Aorta (tissue), 5 donors: ENCODE data around the gene CD3D. TPM values are rescaled to one million over a fixed set of nuclear protein-coding genes. Genes with fewer than 3 reads are reported as not detected.

Source experiments
- ATAC-seq: fragments of 200-7000 bp; cut with Tn5 transposase; one replicate; pipeline ENCODE4 v1.9.1; 2022; ENCODE audit warnings: moderate library complexity; ENCODE audit not compliant: low FRiP score
- DNase-seq, 2 donors: peaks; one replicate each; pipeline ENCODE4 v3.0.0-alpha.2; 2020
- H3K27ac ChIP-seq, 2 donors: one replicate each; pipeline ENCODE4 v1.5.1; 2013; ENCODE audit warnings: low read length in 2 of 2, mild to moderate bottlenecking in 2 of 2, moderate library complexity in 2 of 2, control low read depth in 1 of 2, inconsistent platforms in 1 of 2, low read depth in 1 of 2
- H3K27me3 ChIP-seq, 2 donors: one replicate each; pipeline ENCODE4 v1.6.1; 2013; ENCODE audit warnings: control low read depth in 1 of 2, low read length in 1 of 2, mild to moderate bottlenecking in 1 of 2, moderate library complexity in 1 of 2; ENCODE audit not compliant: insufficient read depth in 2 of 2, control insufficient read depth in 1 of 2
- H3K36me3 ChIP-seq, 2 donors: one replicate each; pipeline ENCODE4 v1.6.1; 2013; ENCODE audit warnings: control low read depth in 1 of 2, low read length in 1 of 2, mild to moderate bottlenecking in 1 of 2; ENCODE audit not compliant: insufficient read depth in 2 of 2, control insufficient read depth in 1 of 2
- H3K4me1 ChIP-seq, 2 donors: one replicate each; pipeline ENCODE4 v1.6.1; 2013; ENCODE audit warnings: low read length in 2 of 2, control low read depth in 1 of 2, mild to moderate bottlenecking in 1 of 2, moderate library complexity in 1 of 2; ENCODE audit not compliant: insufficient read depth in 2 of 2, control insufficient read depth in 1 of 2
- H3K4me3 ChIP-seq, 2 donors: one replicate each; pipeline ENCODE4 v1.5.1; 2013; ENCODE audit warnings: low read length in 2 of 2, control low read depth in 1 of 2, mild to moderate bottlenecking in 1 of 2
- H3K9me3 ChIP-seq: one replicate; pipeline ENCODE4 v1.6.1; 2013; ENCODE audit warnings: mild to moderate bottlenecking, low read length; ENCODE audit not compliant: control insufficient read depth
- WGBS, 2 donors: extraction: QIAGEN DNeasy Blood & Tissue Kit; methylation state at CpG; one replicate each; pipeline ENCODE4 v1.1.7; 2013; 5-methylcytosine and 5-hydroxymethylcytosine counted together
- intact Hi-C, 2 donors: fragments of 100-400 bp; cut with DNase I; formaldehyde crosslinking; loops; one replicate each; pipeline versions ENCODE4 v1.14.2 to v1.15.0; 2022
- long read RNA-seq, 2 donors: library from polyadenylated mRNA; unstranded; transcript quantifications; one replicate each; pipeline ENCODE4 v2.0.0, GENCODE V29; 2020 to 2021
- polyA plus RNA-seq, 2 donors: library from polyadenylated mRNA; stranded (reverse); fragments of 200-250 nt; gene quantifications; one replicate each; pipeline ENCODE4 v1.2.3, GENCODE V29; 2013
- total RNA-seq, 2 donors: library from RNA; stranded (reverse); fragmentation: NEBNext Ultra II Directional; extraction: Animal tissue kit (Norgen Biotek cat#: 25700); gene quantifications; one replicate each; pipeline ENCODE4 v1.2.1, GENCODE V29; 2021
- donor health status: healthy with polysubstance abuse.
- donor health status: Bipolar disorder and iron deficiency.
- donor health status: DM: no; HTN: no; CAD: no.
- donor health status: DM: no; HTN: no; CAD: no.
- donor health status: DM: yes; HTN: yes; CAD: no.

Gene CD3D
- total RNA-seq (1 to 10 TPM; 3.0 to 3.9 TPM), polyA plus RNA-seq (1 to 10 TPM in 1 of 2 donors, under 1 TPM in 1; 0.36 to 3.3 TPM)
- long read RNA-seq, donor 1: 0 reads
- long read RNA-seq, donor 2, partial matches to known transcripts: 0 of 2 reads
- long read RNA-seq, donor 2, other reads (novel, unspliced or antisense): 1 of 2 reads

DNA sequence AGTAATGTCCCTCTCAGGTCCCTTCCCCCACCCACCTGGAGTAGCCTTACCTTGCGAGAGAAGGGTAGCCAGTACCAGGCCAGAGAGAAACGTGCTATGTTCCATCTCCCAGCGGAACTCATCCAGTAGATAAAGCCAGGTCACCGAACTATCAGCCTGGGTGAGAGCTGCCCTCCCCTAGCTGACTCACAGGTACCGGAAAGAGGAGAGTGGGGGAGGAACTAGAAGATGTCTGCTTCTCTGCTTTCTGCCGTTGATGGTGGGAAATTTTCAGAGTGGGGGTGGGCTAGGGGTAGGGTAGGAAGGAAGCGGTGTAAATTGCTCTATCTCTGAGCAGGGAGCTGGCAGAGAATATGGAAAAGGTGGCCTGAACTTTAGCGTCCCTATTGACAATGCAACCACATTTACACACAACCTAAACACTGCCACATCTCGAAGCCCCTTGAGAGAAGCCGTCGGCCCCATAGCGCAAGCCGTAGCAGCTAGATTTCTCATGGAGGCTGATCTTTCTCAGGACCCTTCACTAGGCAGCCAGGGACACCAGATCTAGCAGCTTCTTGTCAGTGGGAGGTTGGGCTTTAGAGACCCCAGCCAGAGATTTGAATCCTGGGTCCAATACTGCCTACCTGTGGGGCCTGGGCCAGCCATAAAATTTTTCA lies at the start of gene CD3D:
Gene CD3D, minus strand, starts transcription at position 203 of the 659 bp plus-strand sequence. Its CDS starts 98 bp downstream, at position 105.
- intact Hi-C loops: no loop called here
- Histone ChIP-seq H3K4me1 (no peaks in the 10 kb centered on the region), H3K9me3 (no peaks in the 10 kb centered on the region), H3K27ac (no peak within 1 kb of the TSS), H3K4me3 (no peak within 1 kb of the TSS), H3K27me3 (no peaks in the 10 kb centered on the region), H3K36me3 (no peaks in the 10 kb centered on the region)
- ATAC-seq: no peak
- no peak for DNase-seq
- WGBS, 2 donors: 78 to 79% methylated on average over 13 of the region's 13 CpGs

GRCh38 chr11:118383657-118384056 lies 41.2 kb upstream of the CD3D start:
- Histone ChIP-seq H3K27me3 (no peaks in the 10 kb centered on the region), H3K9me3 (no peaks in the 10 kb centered on the region), H3K36me3 (peaks cover 15 to 25% of the 10 kb centered on the region in 2 donors), H3K4me3 (no peak overlapping the region), H3K4me1 (no peaks in the 10 kb centered on the region), H3K27ac (no peak overlapping the region)
- 94 to 97% methylated on average over 3 of the region's 3 CpGs for whole genome bisulfite sequencing, 2 donors
- DNase-seq (no peak), ATAC-seq (no peak)
- intact Hi-C loops: no loop called here

DNA sequence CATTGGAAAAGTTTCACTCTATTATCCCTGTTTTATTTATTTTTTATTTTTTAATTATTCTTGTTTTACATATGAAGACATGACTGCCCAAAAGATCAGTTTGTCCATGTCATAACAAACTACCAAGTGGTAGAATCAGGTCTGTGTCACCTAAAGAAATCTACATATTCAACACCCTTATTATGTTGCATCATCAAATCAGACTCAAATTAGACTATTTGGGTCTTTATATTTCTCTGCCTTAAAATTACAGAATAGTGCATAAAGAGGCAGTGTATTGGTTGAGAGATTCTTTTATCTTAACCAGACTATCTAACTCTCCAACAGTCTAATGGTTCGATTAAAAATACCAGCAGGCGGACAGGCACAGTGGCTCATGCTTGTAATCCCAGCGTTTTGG lies 40.4 kb upstream of the CD3D start:
- Histone ChIP-seq H3K9me3 (no peaks in the 10 kb centered on the region), H3K4me3 (no peak overlapping the region), H3K4me1 (no peaks in the 10 kb centered on the region), H3K36me3 (peaks cover 15 to 25% of the 10 kb centered on the region in 2 donors), H3K27ac (no peak overlapping the region), H3K27me3 (no peaks in the 10 kb centered on the region)
- intact Hi-C loops: no loop called here
- DNase-seq: no peak
- no peak for ATAC-seq
- 91 to 92% methylated on average over 3 of the region's 3 CpGs for WGBS, 2 donors

GRCh38 chr11:118380571-118380970 lies 38.1 kb upstream of the CD3D start:
- Histone ChIP-seq H3K36me3 (peaks cover 12 to 18% of the 10 kb centered on the region in 2 donors), H3K4me3 (no peak overlapping the region), H3K27me3 (no peaks in the 10 kb centered on the region), H3K9me3 (no peaks in the 10 kb centered on the region), H3K27ac (no peak overlapping the region), H3K4me1 (no peaks in the 10 kb centered on the region)
- intact Hi-C loops: no loop called here
- no peak for DNase-seq
- ATAC-seq: no peak

DNA sequence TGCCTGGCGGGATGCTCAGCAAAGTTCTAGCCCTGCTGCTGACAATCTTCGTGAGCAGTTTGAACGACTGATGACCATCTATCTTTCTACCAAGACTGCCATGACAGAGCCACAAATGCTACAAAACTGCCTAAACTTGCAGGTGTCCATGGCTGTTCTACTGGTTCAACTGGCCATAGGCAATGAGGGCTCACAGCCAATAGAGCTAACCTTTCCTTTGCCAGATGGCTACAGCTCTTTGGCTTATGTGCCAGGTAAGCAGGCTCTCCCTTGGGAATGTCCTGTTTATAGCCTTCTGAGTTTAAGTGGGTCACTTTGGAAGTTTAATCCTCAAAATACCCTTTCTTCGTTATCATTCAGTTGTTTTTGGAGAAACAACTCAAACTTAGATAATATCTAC lies 37.0 kb upstream of the CD3D start:
- intact Hi-C loops: no loop called here
- Histone ChIP-seq H3K27ac (no peak overlapping the region), H3K36me3 (peaks cover 12 to 17% of the 10 kb centered on the region in 2 donors), H3K4me3 (no peak overlapping the region), H3K27me3 (no peaks in the 10 kb centered on the region), H3K9me3 (no peaks in the 10 kb centered on the region), H3K4me1 (no peaks in the 10 kb centered on the region)
- WGBS, 2 donors: 83 to 89% methylated on average over 4 of the region's 4 CpGs
- no peak for ATAC-seq
- no peak for DNase-seq

GRCh38 chr11:118375978-118376377 lies 33.5 kb upstream of the CD3D start:
- no peak overlapping the region for H3K27ac ChIP-seq
- no peak for ATAC-seq
- intact Hi-C loops: no loop called here
- no peaks in the 10 kb centered on the region for H3K9me3 ChIP-seq
- H3K36me3 ChIP-seq: peaks cover 8 to 18% of the 10 kb centered on the region in 2 donors
- DNase-seq: no peak
- no peaks in the 10 kb centered on the region for H3K27me3 ChIP-seq
- H3K4me3 ChIP-seq: no peak overlapping the region
- no peaks in the 10 kb centered on the region for H3K4me1 ChIP-seq

DNA sequence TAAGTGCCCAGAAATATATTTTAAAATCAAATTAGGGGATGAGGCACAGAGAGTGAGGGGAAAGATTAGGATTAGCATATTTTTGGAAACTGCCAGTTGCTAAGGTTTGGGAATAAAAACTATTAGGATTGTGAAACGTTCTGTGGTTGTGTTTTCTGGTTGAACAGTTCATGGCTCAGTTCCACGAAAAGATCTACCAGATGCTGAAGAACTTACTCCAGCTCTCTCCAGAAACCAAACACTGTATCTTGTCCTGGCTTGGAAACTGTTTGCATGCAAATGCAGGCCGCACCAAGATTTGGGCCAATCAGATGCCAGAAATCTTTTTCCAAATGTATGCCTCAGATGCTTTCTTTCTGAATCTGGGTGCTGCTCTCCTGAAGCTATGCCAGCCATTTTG lies 32.2 kb upstream of the CD3D start:
- intact Hi-C loops: no loop called here
- H3K4me3 ChIP-seq: no peak overlapping the region
- H3K4me1 ChIP-seq: no peaks in the 10 kb centered on the region
- no peaks in the 10 kb centered on the region for H3K27me3 ChIP-seq
- H3K36me3 ChIP-seq: peaks cover 8 to 21% of the 10 kb centered on the region in 2 donors
- ATAC-seq (no peak), DNase-seq (no peak)
- no peaks in the 10 kb centered on the region for H3K9me3 ChIP-seq
- WGBS, 2 donors: 77 to 87% methylated on average over 3 of the region's 3 CpGs
- H3K27ac ChIP-seq: no peak overlapping the region

GRCh38 chr11:118373871-118374270 lies 31.4 kb upstream of the CD3D start:
- no peak for DNase-seq
- 94 to 95% methylated on average over 5 of the region's 5 CpGs for WGBS, 2 donors
- no peak overlapping the region for H3K27ac ChIP-seq
- H3K27me3 ChIP-seq: no peaks in the 10 kb centered on the region
- no peaks in the 10 kb centered on the region for H3K9me3 ChIP-seq
- H3K36me3 ChIP-seq: peaks cover 6 to 27% of the 10 kb centered on the region in 2 donors
- ATAC-seq: no peak
- no peaks in the 10 kb centered on the region for H3K4me1 ChIP-seq
- H3K4me3 ChIP-seq: no peak overlapping the region
- intact Hi-C loops: no loop called here

DNA sequence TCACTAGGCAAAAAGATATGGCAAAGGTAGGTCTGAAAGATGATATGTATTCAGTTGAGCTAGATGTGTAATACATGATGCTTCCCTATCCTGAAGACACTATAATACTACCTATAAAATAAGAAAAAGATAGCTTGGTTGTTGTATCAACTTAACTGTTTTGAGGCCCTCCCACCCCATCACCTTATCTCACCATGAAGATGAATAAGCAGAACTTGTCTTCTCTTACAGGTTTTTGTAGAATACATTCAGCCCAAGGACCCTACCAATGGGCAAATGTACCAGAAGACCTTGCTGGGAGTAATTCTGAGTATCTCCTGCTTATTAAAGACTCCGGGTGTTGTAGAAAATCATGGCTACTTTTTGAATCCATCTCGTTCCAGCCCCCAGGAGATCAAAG lies 30.8 kb upstream of the CD3D start:
- H3K27me3 ChIP-seq: no peaks in the 10 kb centered on the region
- H3K36me3 ChIP-seq: peaks cover 6 to 27% of the 10 kb centered on the region in 2 donors
- intact Hi-C loops: no loop called here
- no peak overlapping the region for H3K27ac ChIP-seq
- WGBS, 2 donors: 94% methylated on average over 2 of the region's 2 CpGs
- DNase-seq: no peak
- H3K9me3 ChIP-seq: no peaks in the 10 kb centered on the region
- ATAC-seq: no peak
- no peaks in the 10 kb centered on the region for H3K4me1 ChIP-seq
- no peak overlapping the region for H3K4me3 ChIP-seq
